K562 (cell line): ENCODE results near the gene IREB2. TPM values are rescaled to one million over a fixed set of nuclear protein-coding genes. Genes with fewer than 3 reads are reported as not detected.

ENCODE experiments used
- ARNT ChIP-seq, 2 experiments: fragments of 450-650 bp; IDR thresholded peaks; 2 replicates each; pipeline ENCODE4 v1.6.1; 2016; ENCODE audit warnings: mild to moderate bottlenecking in 1 of 2
- CHD1 ChIP-seq: fragments of 200-600 bp; sonication (generic); IDR thresholded peaks from one replicate; pipeline ENCODE4 v1.6.1; 2012; ENCODE audit warnings: mild to moderate bottlenecking, moderate library complexity, low read length, inconsistent platforms
- EGR1 ChIP-seq: fragments of 450-650 bp; conservative IDR thresholded peaks from 2 replicates; pipeline ENCODE4 v1.6.1; 2017; ENCODE audit warnings: mild to moderate bottlenecking
- ESRRA ChIP-seq: fragments of 450-650 bp; IDR thresholded peaks from 2 replicates; pipeline ENCODE4 v1.6.1; 2014; ENCODE audit warnings: low read depth, mild to moderate bottlenecking, moderate library complexity, borderline replicate concordance
- ETV5 ChIP-seq: sonication (generic); formaldehyde crosslinking; IDR thresholded peaks from 2 replicates; pipeline ENCODE4 v1.4.0; 2020; ENCODE audit warnings: low read depth, mild to moderate bottlenecking, missing genetic modification reagents
- MAZ ChIP-seq, 2 experiments: fragments of 450-650 bp in 1 of 2; sonication (generic) in 1 of 2; formaldehyde crosslinking; IDR thresholded peaks in 1 of 2; conservative IDR thresholded peaks in 1 of 2; 2 replicates each; pipeline versions ENCODE4 v1.4.0 to v1.5.0; 2020; ENCODE audit warnings: mild to moderate bottlenecking in 1 of 2, missing genetic modification reagents in 1 of 2
- MBD2 ChIP-seq: sonication (generic); IDR thresholded peaks from 2 replicates; pipeline ENCODE4 v1.6.1; 2016; ENCODE audit warnings: low read depth, borderline replicate concordance
- MTA3 ChIP-seq: fragments of 450-650 bp; formaldehyde crosslinking; IDR thresholded peaks from 2 replicates; pipeline ENCODE4 v1.6.1; 2017; ENCODE audit warnings: mild to moderate bottlenecking, borderline replicate concordance
- NCOA2 ChIP-seq, 2 experiments: fragments of 450-650 bp; IDR thresholded peaks; 2 replicates each; pipeline ENCODE4 v1.6.1; 2018; ENCODE audit warnings: mild to moderate bottlenecking in 2 of 2, moderate library complexity in 1 of 2; ENCODE audit not compliant: partially characterized antibody in 2 of 2
- NONO ChIP-seq, 2 experiments: fragments of 200-400 bp in 1 of 2; fragments of 450-650 bp in 1 of 2; formaldehyde crosslinking in 1 of 2; IDR thresholded peaks; 2 replicates each; pipeline ENCODE4 v1.6.1; 2017; ENCODE audit warnings: low read depth in 2 of 2, mild to moderate bottlenecking in 2 of 2, moderate library complexity in 2 of 2, low read length in 1 of 2
- PHTF2 ChIP-seq: fragments of 250-450 bp; sonication (Bioruptor Pico); IDR thresholded peaks from 2 replicates; pipeline ENCODE4 v1.5.0; 2021; ENCODE audit warnings: mild to moderate bottlenecking
- POLR2AphosphoS5 ChIP-seq: IDR thresholded peaks from 2 replicates; pipeline ENCODE4 v1.6.1; 2011; ENCODE audit warnings: mild to moderate bottlenecking, low read depth, low read length, moderate library complexity; ENCODE audit not compliant: control insufficient read depth, insufficient read depth
- RB1 ChIP-seq: fragments of 450-650 bp; IDR thresholded peaks from 2 replicates; pipeline ENCODE4 v1.6.1; 2017; ENCODE audit warnings: low read depth, mild to moderate bottlenecking
- SIN3A ChIP-seq, 2 experiments: fragments of 150-350 bp in 1 of 2; IDR thresholded peaks; 2 replicates each; pipeline ENCODE4 v1.6.1; 2011 to 2016; ENCODE audit warnings: borderline replicate concordance in 2 of 2, low read depth in 2 of 2, low read length in 2 of 2, mild to moderate bottlenecking in 2 of 2, moderate library complexity in 2 of 2; ENCODE audit not compliant: control insufficient read depth in 1 of 2
- SMARCA4 ChIP-seq: fragments of 450-650 bp; IDR thresholded peaks from 2 replicates; pipeline ENCODE4 v1.6.1; 2016
- YY1 ChIP-seq, 3 experiments: IDR thresholded peaks; 2 replicates each; pipeline ENCODE4 v1.6.1; 2011; ENCODE audit warnings: low read length in 2 of 3, mild to moderate bottlenecking in 2 of 3, moderate library complexity in 2 of 3, borderline replicate concordance in 1 of 3, control low read depth in 1 of 3, low read depth in 1 of 3; ENCODE audit not compliant: insufficient read depth in 3 of 3, insufficient replicate concordance in 2 of 3, control insufficient read depth in 1 of 3, insufficient read length in 1 of 3; ENCODE audit errors: extremely low read depth in 1 of 3
- ZNF232 ChIP-seq: sonication (generic); formaldehyde crosslinking; IDR thresholded peaks from 2 replicates; pipeline ENCODE4 v1.8.0; 2022; ENCODE audit warnings: mild to moderate bottlenecking, missing genetic modification reagents
- ZNF431 ChIP-seq: sonication (generic); formaldehyde crosslinking; IDR thresholded peaks from 2 replicates; pipeline ENCODE4 v1.8.0; 2022; ENCODE audit warnings: mild to moderate bottlenecking, missing genetic modification reagents
- polyA plus RNA-seq, 8 experiments: library from polyadenylated mRNA; depleted of rRNA in 4 of 8; stranded (reverse) in 5 of 8; unstranded in 3 of 8; fragments of >200 nt; fragmentation: Nextera tagmentation in 2 of 8; fragmentation: Illumina TruSeq in 1 of 8; extraction: Ambion mirVana in 2 of 8; extraction: Trizol in 1 of 8; gene quantifications; 2 replicates each; pipeline versions ENCODE4 v1.2.1 to v1.2.3, GENCODE V29; 2011 to 2014; ENCODE audit warnings: inconsistent platforms in 1 of 8, missing spikeins in 1 of 8
- total RNA-seq, 7 experiments: library from RNA; depleted of rRNA in 6 of 7; stranded (reverse); fragments of >200 nt in 6 of 7; fragmentation: Illumina TruSeq in 2 of 7; extraction: Trizol in 2 of 7; gene quantifications; 2 replicates each; pipeline versions ENCODE4 v1.2.1 to v1.2.3, GENCODE V29; 2011 to 2021; ENCODE audit warnings: low replicate concordance in 1 of 7
- TF ChIP-seq, protein P1 (sequence below), 3 experiments: fragments of 200-800 bp in 1 of 3; sonication (Bioruptor generic) in 1 of 3; sonication (generic) in 1 of 3; formaldehyde crosslinking in 1 of 3; IDR thresholded peaks; 2 replicates each; pipeline versions ENCODE4 v1.6.1 to v1.8.0; 2016 to 2022; ENCODE audit warnings: mild to moderate bottlenecking in 2 of 3, missing compliant biosample characterization in 2 of 3, missing genetic modification characterization in 2 of 3, missing genetic modification reagents in 1 of 3

Gene IREB2
- total and polyA plus RNA-seq, 9 of the 15 experiments (the other 6 are each of a cell fraction or from before 2014, with no cell fraction given): 16.8 to 61.7 (median 34.0) TPM

- TF ChIP-seq MTA3 (0 out of 2 replicates have a peak, but pooled peaks have one; percentile 24), RB1 (0 out of 2 replicates have a peak, but pooled peaks have one; percentile 17), MAZ (CRISPR knock-in tag; conservative IDR thresholded peaks at IDR 0.05 in 1 of 2, IDR thresholded peaks at IDR 0.05 in 1 of 2) (0 out of 4 replicates have a peak, but pooled peaks have one; percentile 1 to 6), ZNF431 (CRISPR knock-in tag) (no peak), PHTF2 (CRISPR knock-in tag) (no peak), EGR1 (peak; percentile 17; the same call in 1 of the 2 replicates), YY1 (IDR thresholded peaks at IDR 0.05; ENCODE audit: borderline replicate concordance in 1 of 3, control insufficient read depth in 1 of 3, extremely low read depth in 1 of 3, insufficient read depth in 3 of 3, insufficient read length in 1 of 3, insufficient replicate concordance in 2 of 3, low read depth in 1 of 3, low read length in 2 of 3) (peak in 1 of 3 experiments; percentile 29), POLR2AphosphoS5 (0 out of 2 replicates have a peak, but pooled peaks have one; percentile 22), ETV5 (CRISPR knock-in tag) (0 out of 2 replicates have a peak, but pooled peaks have one; percentile 9), ZNF232 (peak; percentile 60; the same call in 1 of the 2 replicates), ARNT (IDR thresholded peaks at IDR 0.05) (0 out of 4 replicates have a peak, but pooled peaks of 1 of the 2 experiments have one; percentile 32), SMARCA4 (peak; percentile 62; the same call in 1 of the 2 replicates), SIN3A (IDR thresholded peaks at IDR 0.05; ENCODE audit: borderline replicate concordance in 2 of 2, control insufficient read depth in 1 of 2, low read depth in 2 of 2, low read length in 2 of 2) (peak in 1 of 2 experiments; percentile 19; a peak in 1 of 4 replicates), NCOA2 (IDR thresholded peaks at IDR 0.05; ENCODE audit: partially characterized antibody in 2 of 2) (no peak), ESRRA (0 out of 2 replicates have a peak, but pooled peaks have one; percentile 48), CHD1 (peak; percentile 19), MBD2 (no peak), NONO (IDR thresholded peaks at IDR 0.05; ENCODE audit: low read depth in 2 of 2, low read length in 1 of 2) (no peak)
- TF ChIP-seq, protein P1, sequence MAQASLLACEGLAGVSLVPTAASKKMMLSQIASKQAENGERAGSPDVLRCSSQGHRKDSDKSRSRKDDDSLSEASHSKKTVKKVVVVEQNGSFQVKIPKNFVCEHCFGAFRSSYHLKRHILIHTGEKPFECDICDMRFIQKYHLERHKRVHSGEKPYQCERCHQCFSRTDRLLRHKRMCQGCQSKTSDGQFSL (CRISPR knock-in tag; IDR thresholded peaks at IDR 0.05): no peak
- TF ChIP-seq, protein P1 (tag; IDR thresholded peaks at IDR 0.05): no peak
Measured at GRCh38 chr15:78438619-78439285, 736 bp downstream of the IREB2 start (continued).
